Esophagus squamous epithelium (tissue), 4 donors: ENCODE results near the gene RNF181.

ENCODE experiments used
- CTCF ChIP-seq, 6 experiments: fragments of 450-650 bp in 4 of 6; fragments of 200-600 bp in 2 of 6; sonication (generic) in 2 of 6; IDR thresholded peaks; one replicate each; pipeline ENCODE4 v1.5.1; 2016 to 2019; ENCODE audit warnings: antibody characterized with exemption in 6 of 6, mild to moderate bottlenecking in 4 of 6, moderate library complexity in 4 of 6
- POLR2A ChIP-seq, 4 donors: fragments of 450-650 bp; IDR thresholded peaks; one replicate each; pipeline ENCODE4 v1.6.1; 2017; ENCODE audit warnings: antibody characterized with exemption in 4 of 4, mild to moderate bottlenecking in 4 of 4, moderate library complexity in 3 of 4

GRCh38 chr2:85553184-85553583 is 42.4 kb upstream of the RNF181 start:
- TF ChIP-seq CTCF (IDR thresholded peaks at IDR 0.05), result no peak
- TF ChIP-seq POLR2A (IDR thresholded peaks at IDR 0.05), result no peak
